Inflammatory macrophage treated with lipopolysaccharide for 1 hour (primary cell): ENCODE results near the gene SPAG9.

ENCODE experiments used
- DNase-seq, 2 donors: peaks; one replicate each; pipeline ENCODE4 v3.0.0-alpha.2; 2020 to 2022

Gene SPAG9

GRCh38 chr17:50981279-50981678 is 139.4 kb downstream of the SPAG9 start:
- no peak for DNase-seq

GRCh38 chr17:50979524-50979927 is 141.1 kb downstream of the SPAG9 start:
- no peak for DNase-seq

GRCh38 chr17:50977487-50978159 is 143.0 kb downstream of the SPAG9 start:
- DNase-seq = no peak

GRCh38 chr17:50976951-50977472 is 143.7 kb downstream of the SPAG9 start:
- peak; percentile 12 to 20 for DNase-seq

GRCh38 chr17:50973557-50974494 is 146.8 kb downstream of the SPAG9 start:
- DNase-seq = no peak

GRCh38 chr17:50972577-50972976 is 148.1 kb downstream of the SPAG9 start:
- no peak for DNase-seq

GRCh38 chr17:50967795-50968194 is 152.9 kb downstream of the SPAG9 start:
- no peak for DNase-seq

- DNase-seq = no peak
Observed at GRCh38 chr17:50966163-50966666, 154.5 kb downstream of the SPAG9 start.

- no peak for DNase-seq
Observed at GRCh38 chr17:50963139-50963538, 157.5 kb downstream of the SPAG9 start.

GRCh38 chr17:50961282-50962220 is 159.1 kb downstream of the SPAG9 start:
- DNase-seq = no peak

GRCh38 chr17:50959341-50959740 is 161.3 kb downstream of the SPAG9 start:
- DNase-seq = no peak

- no peak for DNase-seq
Observed at GRCh38 chr17:50957600-50958575, 162.8 kb downstream of the SPAG9 start.

- peak; percentile 37 to 62 for DNase-seq
Observed at GRCh38 chr17:50956750-50957523, 163.7 kb downstream of the SPAG9 start.

GRCh38 chr17:50956409-50956749 is 164.3 kb downstream of the SPAG9 start:
- no peak for DNase-seq

- DNase-seq = no peak
Observed at GRCh38 chr17:50955667-50956120, 165.0 kb downstream of the SPAG9 start.

GRCh38 chr17:50955160-50955559 is 165.5 kb downstream of the SPAG9 start:
- no peak for DNase-seq

- no peak for DNase-seq
Observed at GRCh38 chr17:50954641-50955121, 166.0 kb downstream of the SPAG9 start.

GRCh38 chr17:50953831-50954601 is 166.7 kb downstream of the SPAG9 start:
- peak in 1 of 2 donors; percentile 21 for DNase-seq

- DNase-seq = no peak
Observed at GRCh38 chr17:50953518-50953830, 167.2 kb downstream of the SPAG9 start.

GRCh38 chr17:50952889-50953288 is 167.8 kb downstream of the SPAG9 start:
- DNase-seq = no peak
